A673 (cell line): ENCODE results near the gene IL6R.

Source experiments
- EZH2 ChIP-seq: fragments of 200-600 bp; sonication (generic); IDR thresholded peaks from 2 replicates; pipeline ENCODE4 v1.6.1; 2017; ENCODE audit warnings: borderline replicate concordance, low read depth, mild to moderate bottlenecking, mixed read lengths, antibody characterized with exemption, low read length; ENCODE audit not compliant: poor library complexity, severe bottlenecking
- TF ChIP-seq, protein P1 (sequence below): fragments of 300-800, 200-600 bp; sonication (generic); conservative IDR thresholded peaks from 2 replicates; pipeline ENCODE4 v1.5.1; 2017; ENCODE audit warnings: low read depth, mild to moderate bottlenecking, antibody characterized with exemption, low read length, moderate library complexity, mixed read lengths

- TF ChIP-seq, protein P1, sequence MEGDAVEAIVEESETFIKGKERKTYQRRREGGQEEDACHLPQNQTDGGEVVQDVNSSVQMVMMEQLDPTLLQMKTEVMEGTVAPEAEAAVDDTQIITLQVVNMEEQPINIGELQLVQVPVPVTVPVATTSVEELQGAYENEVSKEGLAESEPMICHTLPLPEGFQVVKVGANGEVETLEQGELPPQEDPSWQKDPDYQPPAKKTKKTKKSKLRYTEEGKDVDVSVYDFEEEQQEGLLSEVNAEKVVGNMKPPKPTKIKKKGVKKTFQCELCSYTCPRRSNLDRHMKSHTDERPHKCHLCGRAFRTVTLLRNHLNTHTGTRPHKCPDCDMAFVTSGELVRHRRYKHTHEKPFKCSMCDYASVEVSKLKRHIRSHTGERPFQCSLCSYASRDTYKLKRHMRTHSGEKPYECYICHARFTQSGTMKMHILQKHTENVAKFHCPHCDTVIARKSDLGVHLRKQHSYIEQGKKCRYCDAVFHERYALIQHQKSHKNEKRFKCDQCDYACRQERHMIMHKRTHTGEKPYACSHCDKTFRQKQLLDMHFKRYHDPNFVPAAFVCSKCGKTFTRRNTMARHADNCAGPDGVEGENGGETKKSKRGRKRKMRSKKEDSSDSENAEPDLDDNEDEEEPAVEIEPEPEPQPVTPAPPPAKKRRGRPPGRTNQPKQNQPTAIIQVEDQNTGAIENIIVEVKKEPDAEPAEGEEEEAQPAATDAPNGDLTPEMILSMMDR: peak; percentile 95
- TF ChIP-seq EZH2: no peak
Observed at GRCh38 chr1:154479764-154480421, 74.8 kb downstream of the IL6R start.
